Diencephalon (tissue), 1 donor: ENCODE measurements around the gene MOCS3. TPM values are rescaled to one million over a fixed set of nuclear protein-coding genes. Genes with fewer than 3 reads are reported as not detected.

ENCODE experiments used
- total RNA-seq: library from RNA; depleted of rRNA; stranded (reverse); fragments of >200 nt; gene quantifications from one replicate; pipeline ENCODE4 v1.2.3, GENCODE V29; 2014

The MOCS3 gene, protein sequence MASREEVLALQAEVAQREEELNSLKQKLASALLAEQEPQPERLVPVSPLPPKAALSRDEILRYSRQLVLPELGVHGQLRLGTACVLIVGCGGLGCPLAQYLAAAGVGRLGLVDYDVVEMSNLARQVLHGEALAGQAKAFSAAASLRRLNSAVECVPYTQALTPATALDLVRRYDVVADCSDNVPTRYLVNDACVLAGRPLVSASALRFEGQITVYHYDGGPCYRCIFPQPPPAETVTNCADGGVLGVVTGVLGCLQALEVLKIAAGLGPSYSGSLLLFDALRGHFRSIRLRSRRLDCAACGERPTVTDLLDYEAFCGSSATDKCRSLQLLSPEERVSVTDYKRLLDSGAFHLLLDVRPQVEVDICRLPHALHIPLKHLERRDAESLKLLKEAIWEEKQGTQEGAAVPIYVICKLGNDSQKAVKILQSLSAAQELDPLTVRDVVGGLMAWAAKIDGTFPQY
- total RNA-seq, result 8.1 TPM

GRCh38 chr20:50958615-50959542 is at the start of gene MOCS3:
TSS of gene MOCS3 (plus strand) at chr20:50958818. CDS start at chr20:50958843, 25 bp downstream.

GRCh38 chr20:50931306-50932015 is 27.2 kb upstream of the MOCS3 start, which contains the start of gene ADNP:
TSS of gene ADNP (minus strand) at chr20:50931437. CDS start at chr20:50903996, 27,441 bp downstream.

DNA sequence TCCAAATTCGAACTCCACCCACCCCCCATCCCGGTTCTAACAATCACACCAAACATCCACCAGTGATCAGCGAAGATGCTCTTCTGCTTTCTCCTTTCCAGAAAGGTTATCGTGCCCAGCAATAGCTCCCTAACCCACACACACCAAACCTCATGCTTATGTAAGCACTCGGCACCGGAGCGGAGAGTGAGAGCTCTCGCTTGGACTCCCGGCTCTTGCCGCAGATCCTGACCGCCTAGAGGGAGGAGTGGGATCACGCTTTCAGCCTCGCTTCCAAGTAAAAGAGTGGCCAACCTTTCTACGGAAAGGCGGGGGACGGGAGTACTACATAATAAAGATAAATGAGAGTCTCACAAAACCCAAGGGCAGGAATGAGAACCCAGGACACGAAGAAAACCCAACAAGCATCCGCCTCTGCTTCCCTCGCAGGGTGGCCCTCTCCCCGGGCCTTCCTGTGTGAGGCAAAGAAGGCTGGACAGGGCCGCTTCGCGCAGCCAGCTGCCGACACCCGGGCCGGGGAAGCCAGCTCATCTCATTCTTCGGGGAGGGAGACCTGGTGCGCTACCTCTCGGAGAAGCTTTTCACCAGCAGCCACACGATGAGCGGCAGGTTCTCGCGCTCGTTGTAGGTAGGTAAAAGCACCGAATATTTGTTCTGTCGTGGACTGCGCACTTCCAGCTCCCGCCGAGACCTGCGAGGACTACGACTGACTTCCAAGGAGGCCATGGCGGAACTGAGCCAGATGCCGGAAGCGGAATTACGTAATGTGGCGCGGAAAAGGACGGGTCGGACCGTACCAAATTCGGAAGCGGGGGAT is 612 bp upstream of the MOCS3 start, which contains the start of gene DPM1:
Gene DPM1, minus strand, starts transcription at position 735 of the 817 bp plus-strand sequence. Its CDS starts 9 bp downstream, at position 726.

Other genes starting within 250 kb of the MOCS3 start
- gene PARD6B, start 227.2 kb upstream of the MOCS3 start, total RNA-seq, result 21.0 TPM
- 17.8 TPM for gene BCAS4, start 163.8 kb upstream of the MOCS3 start, total RNA-seq
- 67.8 TPM for gene ADNP, start 27.4 kb upstream of the MOCS3 start, total RNA-seq
- 36.0 TPM for gene DPM1, start 286 bp upstream of the MOCS3 start, total RNA-seq
- gene KCNG1, start 64.3 kb downstream of the MOCS3 start, total RNA-seq, result 22.8 TPM